ENCODE results near the gene ARHGAP30.

The ARHGAP30 gene

GRCh38 chr1:161089251-161089924, 19.7 kb upstream of the ARHGAP30 start, which contains the start of gene NECTIN4:
NECTIN4 (minus strand) TSS chr1:161089558; CDS start chr1:161089296, 262 bp downstream.
- no peak for DNase-seq

DNA sequence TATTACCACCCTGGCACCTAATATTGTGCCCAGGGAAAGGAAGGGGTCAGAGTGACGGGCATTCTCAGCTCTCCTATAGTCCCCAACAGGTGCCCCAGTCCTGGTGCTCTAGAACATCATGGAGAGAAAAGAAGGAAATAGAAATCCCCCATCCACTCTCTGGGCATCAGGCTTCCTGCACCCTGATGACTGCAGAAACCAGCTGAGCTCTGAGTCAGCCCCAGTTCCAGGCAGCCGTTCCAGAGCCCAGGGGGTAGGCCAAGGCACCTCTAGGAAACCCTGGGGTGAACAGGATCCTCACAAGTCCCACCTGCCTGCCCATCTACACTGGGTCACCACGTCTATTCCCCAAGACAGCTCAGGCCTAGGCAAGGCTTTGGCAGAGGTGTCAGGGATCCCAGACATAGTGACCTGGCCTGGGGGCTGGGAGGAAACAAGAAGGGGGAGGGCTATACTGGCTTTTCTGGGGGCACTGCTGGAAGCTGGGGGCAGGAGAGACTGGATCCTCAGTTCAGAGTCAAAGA, 19.0 kb upstream of the ARHGAP30 start:
- DNase-seq = no peak

DNA sequence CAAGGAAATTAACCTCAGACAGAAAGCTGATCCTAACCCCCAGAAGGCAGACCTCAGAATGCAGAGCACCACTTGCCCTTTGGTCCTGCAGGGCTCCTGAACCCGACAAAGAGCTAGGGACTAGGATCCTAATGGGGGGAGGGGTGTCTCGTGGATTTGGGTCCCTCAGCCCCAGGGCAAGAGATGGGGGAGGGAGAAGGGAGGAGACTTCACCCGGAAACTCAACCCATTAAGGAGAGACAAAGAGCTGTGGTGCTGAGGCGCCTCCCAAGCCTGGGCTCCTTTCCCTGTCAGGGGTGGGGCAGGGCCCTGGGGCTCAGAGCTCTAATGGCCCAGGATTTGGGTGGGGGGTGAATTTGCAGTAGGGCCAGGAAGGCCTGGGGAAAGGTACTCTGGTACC, 16.8 kb upstream of the ARHGAP30 start:
- no peak for DNase-seq

DNA sequence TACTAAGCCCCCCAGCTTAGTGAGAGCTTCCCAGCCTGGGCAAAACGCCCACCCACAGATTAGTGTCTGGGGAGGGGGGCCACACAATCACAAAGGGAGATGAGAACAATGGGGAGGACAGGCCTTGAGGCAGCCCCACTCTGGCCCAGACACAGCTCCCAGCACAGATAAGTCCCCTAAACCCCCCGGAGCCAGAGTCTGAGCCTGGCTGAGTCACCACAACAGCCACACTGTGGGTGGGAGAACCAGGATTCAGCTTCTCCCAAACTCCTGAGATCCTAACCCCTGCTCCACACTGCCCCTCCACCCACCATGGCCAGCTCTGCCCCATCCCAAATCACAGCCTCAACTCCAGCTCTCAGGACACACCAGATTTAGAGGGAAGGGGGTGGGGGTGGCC, 15.5 kb upstream of the ARHGAP30 start:
- no peak for DNase-seq

- DNase-seq = no peak
Measured at GRCh38 chr1:161084597-161084988, 14.9 kb upstream of the ARHGAP30 start.

DNA sequence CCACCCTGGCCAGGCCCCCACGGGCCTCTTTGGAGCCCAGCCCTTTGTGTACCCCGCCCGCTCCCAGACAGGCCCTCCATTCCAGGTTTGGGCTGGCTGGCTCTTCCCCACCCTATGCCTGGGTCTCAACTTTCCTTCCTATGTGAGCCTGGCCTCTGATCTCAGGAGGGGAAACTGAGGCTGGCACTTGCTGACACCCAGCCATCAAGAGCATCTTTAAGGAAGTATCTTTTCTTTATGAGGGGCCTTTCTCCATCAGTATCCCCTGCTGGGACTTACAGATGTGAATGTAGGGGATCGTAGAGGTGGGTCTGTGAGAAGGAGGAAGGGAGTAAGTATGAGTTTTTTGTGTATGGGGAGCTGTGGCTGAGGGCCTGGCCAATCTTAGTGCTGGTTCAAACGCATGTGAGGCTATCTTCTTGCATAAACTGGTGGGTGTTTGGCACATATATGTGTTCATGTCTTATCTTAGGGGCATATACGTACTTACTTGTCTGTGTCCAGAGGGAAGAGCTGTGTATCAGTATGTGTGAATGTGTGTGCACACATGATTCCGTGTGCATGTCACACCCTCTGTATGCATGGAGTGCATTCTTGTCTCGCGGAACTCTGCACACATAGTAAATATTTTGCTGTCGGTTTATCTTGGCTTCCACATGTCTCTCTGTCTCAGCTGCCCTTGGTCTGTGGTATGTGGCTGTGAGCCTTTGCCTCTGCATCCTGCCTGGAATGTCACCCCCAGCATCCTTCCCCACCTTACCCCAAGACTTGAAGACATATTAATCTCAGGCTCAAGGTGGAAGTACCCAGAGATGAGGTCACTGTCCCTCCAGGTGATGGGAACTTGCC, 14.3 kb upstream of the ARHGAP30 start:
- no peak for DNase-seq

GRCh38 chr1:161082996-161083747, 13.5 kb upstream of the ARHGAP30 start:
- no peak for DNase-seq

DNA sequence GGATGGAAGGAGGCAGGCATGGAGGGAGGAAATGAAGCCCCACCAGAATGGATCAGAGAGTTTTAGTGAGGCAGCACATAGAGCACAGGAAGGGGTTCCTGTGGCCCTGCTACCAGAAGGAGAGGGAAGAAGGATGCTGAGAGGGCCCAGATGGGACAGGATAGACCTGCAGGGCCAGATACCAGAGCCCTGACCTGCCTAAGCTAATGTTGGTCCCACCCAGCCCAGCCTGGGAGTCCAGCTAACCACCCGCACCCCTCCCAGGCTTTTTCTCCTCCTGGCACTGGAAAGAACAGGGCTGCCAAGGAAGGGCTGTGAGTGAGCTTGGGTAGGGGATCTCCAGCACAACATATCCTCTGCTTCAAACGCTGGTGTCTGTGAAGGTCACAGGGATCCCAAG, 12.8 kb upstream of the ARHGAP30 start:
- DNase-seq = no peak

GRCh38 chr1:161081519-161081918, 11.8 kb upstream of the ARHGAP30 start:
- DNase-seq = no peak

- DNase-seq = no peak
Measured at GRCh38 chr1:161080441-161081405, 11.0 kb upstream of the ARHGAP30 start.

- DNase-seq = no peak
Measured at GRCh38 chr1:161079436-161080110, 9.9 kb upstream of the ARHGAP30 start.

GRCh38 chr1:161077426-161077825, 7.7 kb upstream of the ARHGAP30 start:
- no peak for DNase-seq

- DNase-seq = no peak
Measured at GRCh38 chr1:161076410-161076809, 6.7 kb upstream of the ARHGAP30 start.

DNA sequence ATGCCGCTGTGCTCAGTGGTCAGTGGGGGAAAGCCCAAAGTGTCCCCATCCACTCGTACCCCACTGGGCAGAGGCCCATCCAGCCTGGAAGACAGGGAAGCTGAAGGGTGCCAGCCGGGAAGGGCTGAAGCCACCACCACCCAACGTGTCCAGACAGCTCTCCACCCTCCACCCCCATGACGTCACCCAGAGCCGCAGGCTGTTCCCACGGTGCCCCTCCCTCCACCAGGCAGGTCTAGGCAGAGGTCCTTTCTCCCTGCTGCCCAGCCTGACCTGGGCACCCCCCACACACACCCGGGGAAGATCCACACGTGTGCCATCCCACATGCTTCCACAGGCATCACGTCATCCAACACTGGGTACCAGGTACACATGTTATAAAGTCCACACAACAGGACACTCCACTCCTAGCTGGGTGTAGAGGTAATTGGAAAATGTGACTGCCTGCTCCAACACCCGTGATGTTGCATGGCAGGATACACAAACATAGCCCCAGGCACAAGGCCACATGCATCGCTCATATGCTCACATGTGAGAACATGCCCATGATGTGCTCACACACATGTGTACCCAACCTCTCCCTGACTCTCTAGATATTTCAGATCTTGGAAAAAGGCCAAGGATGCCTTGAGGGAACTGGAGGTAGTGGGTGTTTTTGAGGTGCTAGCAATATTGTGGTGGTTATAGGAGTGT, 5.1 kb upstream of the ARHGAP30 start:
- no peak for DNase-seq

GRCh38 chr1:161073474-161074121, 3.9 kb upstream of the ARHGAP30 start:
- DNase-seq = no peak

- DNase-seq = no peak
Measured at GRCh38 chr1:161072751-161073449, 3.2 kb upstream of the ARHGAP30 start.

DNA sequence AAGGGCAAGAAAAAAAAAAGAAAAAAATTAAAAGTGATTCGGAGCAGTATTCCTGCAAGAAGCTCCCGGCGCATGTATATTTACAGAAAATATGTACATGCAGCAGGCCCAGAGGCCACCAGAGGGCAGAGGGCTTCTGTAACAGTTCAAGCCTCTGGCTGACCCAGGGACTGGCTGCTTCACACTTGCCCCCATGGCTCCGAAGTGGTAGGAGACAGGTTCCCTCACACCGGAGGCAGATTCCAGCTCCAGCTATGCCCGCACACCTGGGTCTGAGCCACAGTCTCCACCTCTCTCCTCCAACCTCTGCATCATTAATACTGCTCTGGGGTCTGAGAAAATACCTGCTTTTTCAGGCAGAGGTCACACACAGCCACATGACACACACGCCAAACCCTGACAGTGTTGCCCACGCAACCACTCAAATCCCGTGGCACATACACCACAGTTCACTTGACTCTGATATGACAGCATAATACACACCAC, 2.2 kb upstream of the ARHGAP30 start:
- peak; percentile 22 for DNase-seq

- no peak for DNase-seq
Measured at GRCh38 chr1:161070761-161071160, 1.1 kb upstream of the ARHGAP30 start.

DNA sequence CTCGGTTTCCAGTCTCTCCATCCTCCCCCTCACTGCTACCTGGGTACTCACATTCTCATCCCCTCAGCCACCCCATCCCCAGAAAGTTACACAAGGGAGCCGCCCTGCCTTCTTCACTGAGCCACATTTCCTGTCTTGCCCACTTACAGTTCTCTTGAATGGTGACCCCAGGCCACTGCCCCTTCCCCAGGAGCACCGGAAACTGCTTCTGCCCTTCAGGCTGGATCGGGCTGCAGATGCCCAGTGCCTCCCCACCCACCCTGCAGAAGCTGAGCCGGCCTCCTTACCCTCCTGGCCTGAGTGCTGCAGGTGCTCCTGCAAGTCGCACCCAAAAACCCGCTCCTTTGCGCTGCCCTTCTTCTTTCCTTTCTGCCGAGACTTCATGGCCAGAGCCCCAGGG, 450 bp downstream of the ARHGAP30 start:
- no peak for DNase-seq

All from retina (tissue), 1 donor.